Occipital lobe (tissue), 2 donors: ENCODE measurements around the gene SIRPA. TPM values are rescaled to one million over a fixed set of nuclear protein-coding genes. Genes with fewer than 3 reads are reported as not detected.
"Not testable (repeated sequence)": the region's sequence is repeated elsewhere in the genome, so short reads cannot be mapped to it uniquely, and the experiment has no call there.

Source experiments
- DNase-seq: peaks from one replicate; lab custom pipeline; 2025; lab: John Stamatoyannopoulos, UW
- total RNA-seq: library from RNA; depleted of rRNA; stranded (reverse); fragments of >200 nt; gene quantifications from one replicate; pipeline ENCODE4 v1.2.3, GENCODE V29; 2014

The SIRPA gene
- total RNA-seq, 1 donor from 2014 or later: 3.9 TPM

GRCh38 chr20:1906361-1907051 lies 11.3 kb downstream of the SIRPA start:
- no peak for DNase-seq

GRCh38 chr20:1907586-1907985 lies 12.4 kb downstream of the SIRPA start:
- DNase-seq: no peak

GRCh38 chr20:1908191-1908590 lies 13.0 kb downstream of the SIRPA start:
- DNase-seq: no peak

GRCh38 chr20:1909097-1909496 lies 13.9 kb downstream of the SIRPA start:
- no peak for DNase-seq

GRCh38 chr20:1911536-1911935 lies 16.3 kb downstream of the SIRPA start:
- DNase-seq: peak; percentile 41

GRCh38 chr20:1912053-1912452 lies 16.8 kb downstream of the SIRPA start:
- peak; percentile 59 for DNase-seq

GRCh38 chr20:1912646-1913045 lies 17.4 kb downstream of the SIRPA start:
- DNase-seq: no peak

GRCh38 chr20:1915233-1915632 lies 20.0 kb downstream of the SIRPA start:
- DNase-seq: not testable (repeated sequence)

- no peak for DNase-seq
Observed at GRCh38 chr20:1915725-1916124, 20.5 kb downstream of the SIRPA start.

- no peak for DNase-seq
Observed at GRCh38 chr20:1917786-1918185, 22.6 kb downstream of the SIRPA start.

- DNase-seq: no peak
Observed at GRCh38 chr20:1918491-1919165, 23.4 kb downstream of the SIRPA start.

GRCh38 chr20:1920252-1920651 lies 25.0 kb downstream of the SIRPA start:
- DNase-seq: no peak

- no peak for DNase-seq
Observed at GRCh38 chr20:1920826-1921225, 25.6 kb downstream of the SIRPA start.

- DNase-seq: not testable (repeated sequence)
Observed at GRCh38 chr20:1921985-1922384, 26.8 kb downstream of the SIRPA start.

GRCh38 chr20:1922786-1923185 lies 27.6 kb downstream of the SIRPA start:
- DNase-seq: no peak

GRCh38 chr20:1924910-1925861 lies 30.0 kb downstream of the SIRPA start:
- DNase-seq: no peak

GRCh38 chr20:1926237-1926636 lies 31.0 kb downstream of the SIRPA start:
- DNase-seq: peak; percentile 38

GRCh38 chr20:1927217-1927616 lies 32.0 kb downstream of the SIRPA start:
- DNase-seq: no peak

GRCh38 chr20:1928154-1928553 lies 32.9 kb downstream of the SIRPA start:
- DNase-seq: no peak

- no peak for DNase-seq
Observed at GRCh38 chr20:1928782-1929181, 33.6 kb downstream of the SIRPA start.

GRCh38 chr20:1929460-1929859 lies 34.3 kb downstream of the SIRPA start:
- no peak for DNase-seq

GRCh38 chr20:1930165-1930564 lies 35.0 kb downstream of the SIRPA start:
- DNase-seq: no peak
